SU-DHL-6 (cell line): ENCODE measurements around the gene ITSN1.

Source experiments
- H2AFZ ChIP-seq: fragments of 200-600 bp; sonication (generic); 2 replicates; pipeline ENCODE4 v1.6.1; 2014; ENCODE audit warnings: low read depth, mild to moderate bottlenecking, moderate library complexity, mixed read lengths, antibody characterized with exemption, low read length; ENCODE audit not compliant: severe bottlenecking
- H3F3A ChIP-seq: fragments of 200-600 bp; shearing (Covaris generic); 2 replicates; pipeline ENCODE4 v1.6.0; 2016; ENCODE audit warnings: antibody characterized with exemption, mild to moderate bottlenecking; ENCODE audit not compliant: insufficient read depth
- H3K27ac ChIP-seq: fragments of 200-600 bp; sonication (generic); 2 replicates; pipeline ENCODE4 v1.5.1; 2016; ENCODE audit warnings: low read depth, mild to moderate bottlenecking, low read length, moderate library complexity, mixed read lengths
- H3K27me3 ChIP-seq: fragments of 200-600 bp; sonication (generic), shearing (Covaris generic); 2 replicates; pipeline ENCODE4 v1.6.0; 2014; ENCODE audit warnings: mild to moderate bottlenecking, low read length
- H3K36me3 ChIP-seq: fragments of 200-600 bp; sonication (generic); 2 replicates; pipeline ENCODE4 v1.6.1; 2014; ENCODE audit warnings: mild to moderate bottlenecking, low read length, mixed read lengths
- H3K4me2 ChIP-seq: fragments of 300-600, 200-600 bp; shearing (Covaris generic), sonication (generic); 2 replicates; pipeline ENCODE4 v1.6.0; 2014; ENCODE audit warnings: low read length, low read depth, mild to moderate bottlenecking; ENCODE audit not compliant: poor library complexity, severe bottlenecking
- H3K4me3 ChIP-seq: fragments of 200-600 bp; sonication (generic); 2 replicates; pipeline ENCODE4 v1.5.1; 2014; ENCODE audit warnings: antibody characterized with exemption, low read length, mild to moderate bottlenecking, mixed read lengths; ENCODE audit not compliant: insufficient read depth, poor library complexity, severe bottlenecking
- H3K79me2 ChIP-seq: fragments of 200-600 bp; sonication (generic); 2 replicates; pipeline ENCODE4 v1.6.1; 2014; ENCODE audit warnings: mild to moderate bottlenecking, low read length, moderate library complexity; ENCODE audit not compliant: insufficient read depth
- H3K9ac ChIP-seq: fragments of 200-600 bp; sonication (generic); 2 replicates; pipeline ENCODE4 v1.7.0; 2014; ENCODE audit warnings: mild to moderate bottlenecking, low read length
- H3K9me2 ChIP-seq: fragments of 200-600 bp; sonication (generic); replicated peaks from 2 replicates; pipeline ENCODE4 v1.6.1; 2014; ENCODE audit warnings: low read length; ENCODE audit not compliant: insufficient read depth
- H3K9me3 ChIP-seq: fragments of 200-600 bp; sonication (generic); 2 replicates; pipeline ENCODE4 v1.6.1; 2014; ENCODE audit warnings: low read length, mixed read lengths; ENCODE audit not compliant: insufficient read depth
- H4K20me1 ChIP-seq: fragments of 200-600 bp; sonication (generic); 2 replicates; pipeline ENCODE4 v1.6.1; 2014; ENCODE audit warnings: low read depth, mild to moderate bottlenecking, antibody characterized with exemption, low read length, moderate library complexity, mixed read lengths
- CTCF ChIP-seq: fragments of 200-600 bp; sonication (generic); IDR thresholded peaks from one replicate; pipeline ENCODE4 v1.5.1; 2017; ENCODE audit warnings: antibody characterized with exemption, mild to moderate bottlenecking, low read length, moderate library complexity; ENCODE audit not compliant: insufficient read depth, poor library complexity, severe bottlenecking
- EZH2phosphoT487 ChIP-seq: fragments of 200-600 bp; sonication (generic), shearing (Covaris generic); conservative IDR thresholded peaks from 2 replicates; pipeline ENCODE4 v1.6.1; 2018; ENCODE audit warnings: mild to moderate bottlenecking, antibody characterized with exemption, low read length, moderate library complexity, mixed read lengths

ITSN1 gene

DNA sequence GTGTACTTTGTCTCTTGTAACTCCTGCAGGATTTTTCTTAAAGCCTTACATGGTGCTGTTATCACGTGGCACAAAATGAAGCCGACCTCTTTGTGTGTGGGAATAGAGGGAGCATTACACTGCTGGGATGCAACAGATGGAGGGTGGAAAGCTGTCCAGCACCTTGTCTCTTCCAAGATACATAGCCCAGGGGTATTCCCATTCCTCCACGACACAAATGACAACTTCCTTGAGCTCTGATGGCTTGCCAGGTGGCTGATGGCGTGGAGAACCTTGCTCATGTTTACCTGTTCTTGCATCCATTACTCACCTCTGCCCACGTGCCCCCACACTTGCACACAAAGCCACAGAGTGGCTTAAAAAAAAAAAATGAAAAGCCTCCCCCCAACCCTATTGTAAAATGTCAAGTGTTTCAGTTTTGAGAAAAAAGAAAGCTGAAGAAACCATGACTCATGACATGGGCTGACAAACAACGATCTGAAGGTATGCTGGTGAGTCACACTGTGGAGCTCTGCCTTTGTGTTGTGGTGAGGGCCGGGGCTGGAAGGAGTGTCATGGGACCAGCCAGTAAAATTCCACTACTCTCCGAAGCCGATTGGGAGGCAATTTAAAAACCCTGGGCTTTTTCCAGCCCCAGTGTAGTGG lies 305.3 kb downstream of the ITSN1 start:
- no peak overlapping the region for H3K9ac ChIP-seq
- peak overlapping the region; percentile 57 for H2AFZ ChIP-seq
- H3K4me2 ChIP-seq: no peak overlapping the region
- H3K9me3 ChIP-seq: no peaks in the 10 kb centered on the region
- no peaks in the 10 kb centered on the region for H3K79me2 ChIP-seq
- H3K4me3 ChIP-seq: no peak overlapping the region
- H3K9me2 ChIP-seq: no peaks in the 10 kb centered on the region
- H3F3A ChIP-seq: no peaks in the 10 kb centered on the region
- TF ChIP-seq CTCF (no peak), EZH2phosphoT487 (no peak)
- no peak overlapping the region for H3K27ac ChIP-seq
- H4K20me1 ChIP-seq: no peaks in the 10 kb centered on the region
- no peaks in the 10 kb centered on the region for H3K36me3 ChIP-seq
- no peaks in the 10 kb centered on the region for H3K27me3 ChIP-seq

- no peaks in the 10 kb centered on the region for H4K20me1 ChIP-seq
- no peaks in the 10 kb centered on the region for H3K36me3 ChIP-seq
- H3K9me2 ChIP-seq: no peaks in the 10 kb centered on the region
- no peak overlapping the region for H3K4me3 ChIP-seq
- no peaks in the 10 kb centered on the region for H3K79me2 ChIP-seq
- no peaks in the 10 kb centered on the region for H3F3A ChIP-seq
- no peaks in the 10 kb centered on the region for H3K9me3 ChIP-seq
- peak overlapping the region; percentile 17 for H3K4me2 ChIP-seq
- H2AFZ ChIP-seq: peak overlapping the region; percentile 72
- no peak overlapping the region for H3K9ac ChIP-seq
- H3K27ac ChIP-seq: 0 out of 2 replicates have a peak overlapping the region, but pooled peaks have one; percentile 8
- TF ChIP-seq CTCF (no peak), EZH2phosphoT487 (no peak)
- no peaks in the 10 kb centered on the region for H3K27me3 ChIP-seq
Observed at GRCh38 chr21:33948096-33948950, 306.0 kb downstream of the ITSN1 start.

DNA sequence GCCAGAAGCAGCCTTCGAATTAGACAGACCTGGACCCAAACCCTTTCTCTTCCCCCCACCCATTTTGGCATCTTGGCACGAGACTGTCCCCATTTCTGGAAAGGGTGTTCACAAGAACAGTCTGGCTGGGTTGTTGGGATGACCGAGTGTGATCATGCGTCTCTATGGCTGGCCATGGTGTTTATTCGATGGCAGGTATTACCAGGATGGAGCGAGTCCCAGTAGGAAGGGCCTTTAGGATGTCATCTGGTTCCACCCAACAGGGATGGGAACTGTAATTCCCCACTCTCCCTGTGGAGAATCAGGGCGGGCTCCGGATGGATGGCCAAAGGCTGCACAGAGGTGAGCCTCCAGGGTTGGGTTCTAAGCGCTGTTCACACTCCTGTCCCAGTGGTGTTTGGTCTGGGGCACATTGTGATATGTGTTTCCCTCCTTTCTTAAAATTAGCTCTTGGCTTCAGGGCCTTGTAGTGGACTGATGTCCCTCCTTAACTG lies 306.7 kb downstream of the ITSN1 start:
- H3K9me3 ChIP-seq: no peaks in the 10 kb centered on the region
- H3K79me2 ChIP-seq: no peaks in the 10 kb centered on the region
- no peak overlapping the region for H3K4me3 ChIP-seq
- 0 out of 2 replicates have a peak overlapping the region, but pooled peaks have one; percentile 8 for H3K27ac ChIP-seq
- no peaks in the 10 kb centered on the region for H3F3A ChIP-seq
- H3K36me3 ChIP-seq: no peaks in the 10 kb centered on the region; the same call in 1 of the 2 replicates
- no peaks in the 10 kb centered on the region for H3K9me2 ChIP-seq
- no peaks in the 10 kb centered on the region for H3K27me3 ChIP-seq
- H3K4me2 ChIP-seq: peak overlapping the region; percentile 17
- no peak overlapping the region for H3K9ac ChIP-seq
- no peak for TF ChIP-seq EZH2phosphoT487
- TF ChIP-seq CTCF: no peak
- H2AFZ ChIP-seq: peak overlapping the region; percentile 72
- H4K20me1 ChIP-seq: no peaks in the 10 kb centered on the region
